ENCODE results near the gene PSMD9.
"Not testable (repeated sequence)": the region's sequence is repeated elsewhere in the genome, so short reads cannot be mapped to it uniquely, and the experiment has no call there.

PSMD9 gene

GRCh38 chr12:121926874-121927706 is 38.5 kb downstream of the PSMD9 start:
- DNase-seq, result no peak

DNA sequence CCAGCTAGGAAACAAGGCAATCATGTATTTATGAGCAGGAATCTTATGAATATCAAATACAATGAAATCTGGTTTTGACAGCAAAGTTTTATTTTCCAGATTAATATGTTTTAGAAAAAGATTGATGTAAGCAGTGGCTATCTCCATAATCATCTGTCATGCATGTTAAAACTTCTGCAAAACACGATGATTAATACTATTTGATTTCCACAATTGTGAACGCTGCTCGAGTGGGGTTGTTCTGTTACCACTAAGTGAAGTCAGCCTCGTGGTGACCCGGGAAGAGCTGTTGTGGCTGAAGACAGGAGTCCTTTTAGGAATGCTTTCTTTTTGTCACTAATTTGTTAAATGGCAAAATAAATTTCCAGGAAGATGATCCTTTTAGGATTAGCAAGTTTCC is 39.2 kb downstream of the PSMD9 start:
- no peak for DNase-seq

DNA sequence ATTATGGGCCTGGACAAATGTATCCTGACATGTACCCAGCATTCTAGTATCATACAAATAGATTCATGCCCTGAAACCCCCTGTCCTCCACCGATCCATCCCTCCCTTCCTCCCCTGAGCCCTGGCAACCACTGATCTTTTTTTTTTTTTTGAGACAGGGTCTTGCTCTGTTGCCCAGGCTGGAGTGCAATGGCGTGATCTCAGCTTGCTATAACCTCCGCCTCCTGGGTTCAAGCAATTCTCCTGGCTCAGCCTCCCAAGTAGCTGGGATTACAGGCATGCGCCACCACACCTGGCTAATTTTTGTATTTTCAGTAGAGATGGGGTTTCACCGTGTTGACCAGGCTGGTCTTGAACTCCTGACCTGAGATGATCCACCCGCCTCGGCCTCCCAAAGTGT is 41.0 kb downstream of the PSMD9 start:
- not testable (repeated sequence) for DNase-seq

DNA sequence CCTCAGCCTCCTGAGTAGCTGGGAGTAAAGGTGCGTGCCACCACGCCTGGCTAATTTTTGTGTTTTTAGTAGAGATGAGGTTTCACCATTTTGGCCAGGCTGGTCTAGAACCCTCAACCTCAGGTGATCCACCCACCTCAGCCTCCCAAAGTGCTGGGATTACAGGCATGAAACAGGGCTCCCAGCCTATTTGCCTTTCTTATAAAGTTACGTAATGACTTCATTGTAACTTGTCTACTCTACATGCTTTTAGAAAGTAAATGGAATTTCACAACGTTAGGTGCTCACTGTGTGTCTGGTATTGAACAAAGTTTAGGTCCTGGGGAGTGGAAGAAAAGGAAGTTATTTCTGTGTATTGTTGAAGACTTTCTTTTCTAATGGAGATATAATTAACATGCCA is 42.3 kb downstream of the PSMD9 start:
- DNase-seq, result no peak

DNA sequence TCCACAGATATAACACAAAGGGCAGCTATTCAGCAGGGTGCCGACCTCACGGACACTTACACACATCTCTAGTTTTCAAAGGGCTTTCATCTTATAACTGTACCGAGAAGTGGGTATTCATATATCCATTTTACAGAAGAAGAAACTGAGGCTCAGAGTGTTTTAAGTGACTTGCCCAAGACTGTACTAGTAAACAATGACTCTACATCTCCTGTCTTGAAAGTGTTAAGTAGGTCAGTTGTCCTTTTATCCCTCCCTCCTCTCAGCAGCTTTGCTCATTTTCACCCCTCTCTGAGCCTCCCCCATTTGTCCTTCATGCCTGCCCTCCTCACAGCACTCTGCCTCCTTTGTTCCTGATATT is 43.6 kb downstream of the PSMD9 start:
- no peak for DNase-seq

DNA sequence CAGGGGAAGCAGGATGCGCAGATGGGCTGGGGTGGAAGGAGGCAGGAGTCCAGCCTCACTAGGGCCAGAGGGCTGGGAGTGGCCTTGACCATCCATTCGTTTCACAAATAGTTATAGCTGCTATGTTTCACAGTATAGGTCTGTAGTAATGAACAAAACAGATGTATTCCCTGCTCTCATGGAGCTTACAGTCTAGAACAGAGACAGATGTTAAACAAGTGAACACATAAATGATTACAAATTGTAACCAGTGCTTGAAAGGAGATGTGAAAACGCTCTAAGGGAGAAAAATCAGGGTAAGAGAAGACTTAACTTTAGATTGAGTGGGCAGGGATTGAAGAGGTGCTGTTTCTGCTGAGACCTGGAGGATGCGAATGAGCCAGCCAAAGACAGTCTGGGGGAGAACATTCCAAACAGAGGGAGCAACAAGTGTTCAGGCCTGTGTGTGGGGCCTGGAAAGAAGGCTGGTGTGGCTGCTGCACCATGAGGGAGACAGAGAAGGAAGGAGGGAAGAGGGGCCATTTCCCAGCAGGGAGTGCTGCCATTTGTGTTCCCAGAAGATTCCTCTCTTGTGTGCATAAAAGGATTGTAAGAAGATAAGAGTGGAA is 44.4 kb downstream of the PSMD9 start:
- no peak for DNase-seq

DNA sequence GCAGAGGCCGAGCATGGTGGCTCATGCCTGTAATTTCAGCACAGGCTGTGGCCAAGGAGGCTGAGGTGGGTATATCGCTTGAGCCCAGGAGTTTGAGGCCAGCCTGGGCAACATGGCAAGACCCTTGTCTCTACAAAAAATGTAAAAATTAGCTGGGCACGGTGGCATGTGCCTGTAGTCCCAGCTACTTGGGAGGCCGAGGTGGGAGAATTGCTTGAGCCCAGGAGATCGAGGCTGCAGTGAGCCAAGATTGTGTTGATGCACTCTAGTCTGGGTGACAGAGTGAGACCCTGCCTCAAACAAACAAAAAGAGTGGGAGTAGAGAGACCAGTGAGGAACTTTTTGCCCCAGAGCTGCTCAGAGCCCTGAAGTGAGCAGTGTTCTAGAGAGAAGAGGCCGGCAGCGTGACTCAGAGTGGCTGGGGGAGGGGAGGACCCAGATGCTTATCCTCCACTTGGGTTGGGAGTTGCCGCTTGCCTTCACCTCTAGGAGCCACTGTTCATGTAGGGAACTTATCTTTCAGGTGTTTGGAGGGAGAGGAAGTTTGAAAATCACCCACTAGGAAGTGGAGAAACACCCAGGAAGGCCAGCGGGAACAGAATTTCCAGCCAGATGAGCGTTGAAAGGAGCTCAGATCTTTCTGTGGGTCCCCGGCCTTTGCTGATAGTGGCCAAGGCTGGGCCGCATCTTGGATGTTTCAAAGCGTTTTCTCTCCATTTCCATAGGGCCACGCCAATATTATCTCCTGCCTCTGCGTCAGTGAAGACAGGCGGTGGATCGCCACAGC is 45.1 kb downstream of the PSMD9 start:
- no peak for DNase-seq

DNA sequence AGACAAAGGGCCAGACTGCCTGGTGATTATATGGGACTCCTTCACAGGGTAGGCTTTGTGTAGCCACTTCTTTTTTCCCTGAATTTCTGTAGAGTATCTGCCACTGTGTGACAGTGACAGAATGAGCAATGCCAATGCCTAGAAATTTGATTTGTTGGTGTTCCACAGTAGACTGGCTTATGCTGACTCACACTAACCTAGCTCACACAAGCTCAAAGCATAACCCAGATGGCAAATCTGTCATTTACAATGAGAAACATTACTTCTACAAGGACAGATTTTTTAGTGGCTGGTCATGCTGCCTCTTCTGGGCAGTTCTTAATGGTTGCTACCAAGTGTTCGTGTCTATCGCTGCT is 45.7 kb downstream of the PSMD9 start:
- DNase-seq, result no peak

DNA sequence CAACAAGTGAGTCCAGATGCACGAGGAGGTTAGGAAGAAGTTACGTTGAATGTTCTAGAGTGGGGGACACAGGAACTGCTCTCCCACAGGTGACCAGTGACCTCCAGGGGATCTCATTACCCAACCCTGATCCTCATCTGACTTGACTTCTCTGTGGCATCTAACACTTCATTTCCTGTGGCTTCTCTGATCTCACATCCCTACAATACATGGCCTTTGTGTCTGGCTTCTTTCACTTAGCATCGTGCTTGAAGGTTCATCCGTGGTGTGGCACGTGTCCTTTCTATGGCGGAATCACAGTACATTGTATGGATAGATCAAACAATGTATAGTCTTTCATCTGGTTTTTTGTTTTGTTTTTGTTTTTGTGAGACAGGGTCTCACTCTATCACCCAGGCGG is 49.1 kb downstream of the PSMD9 start:
- no peak for DNase-seq

DNA sequence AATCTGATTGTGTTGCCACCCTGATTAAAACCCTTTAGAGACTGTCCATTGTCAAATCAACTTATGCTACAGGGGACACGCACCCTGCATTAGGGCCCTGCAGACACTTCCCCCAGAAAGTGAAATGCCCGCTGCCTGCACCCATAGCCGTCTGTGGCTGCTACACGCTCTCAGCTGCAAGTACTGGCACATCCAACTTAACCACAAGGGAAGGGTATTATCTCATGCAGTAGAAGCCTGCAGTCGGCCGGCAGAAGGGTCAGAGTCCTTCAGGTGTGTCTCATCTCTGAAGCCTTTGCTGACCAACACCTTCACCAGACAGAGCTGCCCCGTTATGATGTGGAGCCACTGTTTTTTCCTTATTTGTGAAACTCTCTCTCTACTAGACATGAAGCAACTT is 50.6 kb downstream of the PSMD9 start:
- DNase-seq, result no peak

DNA sequence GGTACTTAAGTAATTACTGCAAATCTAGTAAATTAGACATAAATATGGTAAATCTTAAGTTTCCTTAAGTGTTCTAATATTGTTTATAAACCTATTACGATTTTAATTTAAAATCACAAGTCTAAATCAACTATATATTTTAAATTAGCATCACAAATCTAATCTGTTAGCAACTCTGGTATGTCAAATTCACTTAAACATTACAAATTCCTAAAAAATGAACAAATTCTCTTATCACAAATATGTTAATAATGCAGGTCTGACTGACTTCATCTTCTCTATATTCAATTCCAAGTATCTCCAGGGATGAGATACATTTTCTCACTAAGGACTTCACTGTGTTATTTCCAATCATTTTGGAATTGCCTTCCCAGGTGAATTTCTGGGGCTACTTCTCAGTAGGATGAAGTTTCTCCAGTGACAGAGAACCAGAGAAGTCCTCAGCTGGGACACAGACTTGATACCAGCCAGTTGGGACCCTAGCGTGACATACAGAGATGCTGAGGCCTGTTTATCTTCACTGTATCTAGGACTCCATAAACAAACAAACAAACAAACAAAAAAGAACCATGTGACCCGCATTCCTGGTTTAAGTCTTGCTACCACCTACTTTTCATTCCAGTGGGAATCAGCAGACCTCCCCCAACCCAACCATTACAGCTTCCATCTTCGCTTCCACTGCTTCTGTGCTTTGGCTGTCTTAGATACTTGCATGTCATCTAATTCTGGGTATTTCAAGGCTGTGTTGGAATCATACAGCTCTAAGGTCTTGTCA is 51.6 kb downstream of the PSMD9 start:
- no peak for DNase-seq

DNA sequence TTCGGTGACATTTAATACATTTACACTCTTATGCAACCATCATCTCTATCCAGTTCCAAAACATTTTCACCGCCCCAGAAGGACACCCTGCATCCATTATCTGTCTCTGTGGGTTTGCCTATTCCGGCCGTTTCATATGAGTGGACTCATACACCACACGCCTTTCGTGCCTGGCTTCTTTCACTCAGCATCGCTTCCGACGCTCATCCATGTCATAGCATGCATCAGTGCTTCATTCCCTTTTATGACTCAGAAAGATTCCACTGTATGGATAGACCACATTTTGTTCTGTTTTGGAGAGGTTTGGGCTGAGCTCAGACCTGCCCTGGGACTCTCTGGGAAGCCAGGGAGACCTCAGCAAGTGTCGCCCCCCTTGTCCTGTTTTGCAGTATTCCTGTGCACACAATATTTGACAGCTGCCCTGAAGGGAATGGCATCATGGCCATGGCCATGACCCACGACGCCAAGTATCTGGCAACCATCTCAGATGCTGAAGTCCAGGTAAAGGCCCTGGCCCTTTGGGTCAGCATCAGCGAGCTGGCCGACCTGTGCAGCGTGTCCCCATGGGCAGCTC is 53.6 kb downstream of the PSMD9 start:
- DNase-seq, result no peak

- DNase-seq, result no peak
Measured at GRCh38 chr12:121943926-121944325, 55.3 kb downstream of the PSMD9 start.

DNA sequence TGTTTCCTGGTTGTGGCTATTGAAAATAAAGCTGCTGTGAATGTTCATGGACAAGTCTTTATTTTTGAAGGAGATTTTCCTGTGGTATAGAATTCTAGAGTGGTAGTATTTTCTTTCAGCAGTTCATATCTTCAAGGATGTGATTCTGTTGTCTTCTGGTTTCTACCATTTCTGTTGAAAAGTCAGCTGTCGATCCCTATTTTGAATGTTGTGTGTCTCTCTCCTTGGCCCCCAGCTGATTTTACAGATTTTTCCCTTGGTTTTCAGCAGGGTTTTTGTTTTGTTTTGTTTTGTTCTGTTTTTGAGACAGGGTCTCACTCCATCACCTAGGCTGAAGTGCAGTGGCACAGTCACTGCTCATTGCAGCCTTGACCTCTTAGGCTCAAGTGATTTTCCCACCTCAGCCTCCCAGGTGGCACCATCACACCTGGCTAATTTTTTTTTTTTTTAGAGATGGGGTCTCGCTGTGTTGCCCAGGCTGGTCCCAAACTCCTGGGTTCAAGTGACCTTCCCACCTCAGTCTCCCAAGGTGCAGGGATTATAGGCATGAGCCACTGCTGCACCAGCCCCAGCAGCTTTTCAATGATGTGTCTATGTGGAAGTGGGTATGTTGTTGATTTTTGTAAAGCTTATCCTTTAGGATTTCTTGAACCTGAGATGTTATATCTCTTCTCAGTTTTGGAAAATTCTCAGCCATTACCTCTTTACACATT is 57.9 kb downstream of the PSMD9 start:
- DNase-seq, result no peak

DNA sequence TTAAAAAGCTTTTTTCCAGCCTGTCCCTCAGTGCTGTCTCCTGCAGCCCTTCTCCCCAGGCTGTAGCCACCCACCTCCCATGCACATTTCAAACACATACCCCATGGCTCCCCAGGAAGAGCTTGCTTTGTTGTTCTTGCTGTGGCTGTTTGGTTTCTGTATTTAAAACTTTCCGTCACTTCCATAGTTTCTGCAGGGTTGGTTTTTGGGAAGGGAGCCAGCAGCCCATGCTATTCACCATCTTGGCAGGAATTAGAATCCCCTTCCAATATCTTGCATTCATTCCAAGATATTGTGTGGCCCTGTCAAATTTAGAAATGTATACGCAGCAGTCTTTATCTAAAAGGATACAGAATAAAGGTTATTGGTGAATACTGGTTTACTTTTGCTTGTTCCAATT is 59.4 kb downstream of the PSMD9 start:
- DNase-seq, result no peak

DNA sequence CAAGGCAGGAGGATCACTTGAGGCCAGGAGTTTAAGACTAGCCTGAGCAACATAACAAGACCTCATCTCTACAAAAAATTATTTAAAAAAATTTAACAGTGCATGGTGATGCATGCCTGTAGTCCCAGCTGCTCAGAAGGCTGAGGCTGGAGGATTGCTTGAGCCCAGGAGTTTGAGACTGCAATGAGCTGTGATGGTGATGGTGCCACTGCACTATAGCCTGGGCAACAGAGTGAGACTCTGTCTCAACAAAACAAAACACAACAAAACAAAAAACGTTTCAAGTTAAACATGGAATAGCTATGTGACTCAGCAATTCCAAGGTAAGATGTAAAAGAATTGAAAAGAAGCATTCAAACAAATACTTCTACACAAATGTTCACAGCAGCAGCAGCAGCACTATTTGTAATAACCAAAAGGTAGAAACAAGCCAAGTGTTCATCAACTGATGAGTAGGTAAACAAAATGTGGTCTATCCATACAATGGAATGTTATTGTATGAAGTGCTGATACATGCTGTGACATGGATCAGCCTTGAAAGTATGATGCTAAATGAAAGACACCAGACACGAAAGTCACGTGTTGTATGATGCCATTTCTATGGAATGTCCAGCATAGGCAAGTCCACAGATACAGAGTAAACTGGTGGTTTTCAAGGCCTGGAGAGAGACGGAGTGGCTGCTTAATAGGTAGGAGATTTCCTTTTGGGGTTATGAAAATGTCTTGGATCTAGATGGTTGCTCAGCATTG is 61.2 kb downstream of the PSMD9 start:
- DNase-seq, result no peak

- DNase-seq, result no peak
Measured at GRCh38 chr12:121953117-121953692, 64.6 kb downstream of the PSMD9 start.

DNA sequence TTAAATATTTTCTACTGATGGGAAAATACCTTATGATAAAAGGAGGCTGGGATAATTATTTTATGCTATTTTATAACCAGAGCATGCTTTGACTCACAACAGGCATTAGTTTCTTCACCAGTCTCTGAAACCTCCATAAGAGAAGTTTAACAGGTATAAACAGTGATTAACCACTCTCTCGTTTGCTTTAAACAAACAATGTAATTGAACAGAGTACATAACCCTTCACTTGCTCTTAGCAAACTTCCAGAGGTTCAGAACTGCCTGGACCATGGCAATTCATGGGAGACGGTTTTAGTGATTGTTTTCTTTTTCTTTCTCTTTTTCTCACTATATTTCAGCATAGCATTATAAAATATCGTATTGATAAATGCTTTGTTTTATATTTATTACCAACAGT is 65.1 kb downstream of the PSMD9 start:
- peak; percentile 3 for DNase-seq

DNA sequence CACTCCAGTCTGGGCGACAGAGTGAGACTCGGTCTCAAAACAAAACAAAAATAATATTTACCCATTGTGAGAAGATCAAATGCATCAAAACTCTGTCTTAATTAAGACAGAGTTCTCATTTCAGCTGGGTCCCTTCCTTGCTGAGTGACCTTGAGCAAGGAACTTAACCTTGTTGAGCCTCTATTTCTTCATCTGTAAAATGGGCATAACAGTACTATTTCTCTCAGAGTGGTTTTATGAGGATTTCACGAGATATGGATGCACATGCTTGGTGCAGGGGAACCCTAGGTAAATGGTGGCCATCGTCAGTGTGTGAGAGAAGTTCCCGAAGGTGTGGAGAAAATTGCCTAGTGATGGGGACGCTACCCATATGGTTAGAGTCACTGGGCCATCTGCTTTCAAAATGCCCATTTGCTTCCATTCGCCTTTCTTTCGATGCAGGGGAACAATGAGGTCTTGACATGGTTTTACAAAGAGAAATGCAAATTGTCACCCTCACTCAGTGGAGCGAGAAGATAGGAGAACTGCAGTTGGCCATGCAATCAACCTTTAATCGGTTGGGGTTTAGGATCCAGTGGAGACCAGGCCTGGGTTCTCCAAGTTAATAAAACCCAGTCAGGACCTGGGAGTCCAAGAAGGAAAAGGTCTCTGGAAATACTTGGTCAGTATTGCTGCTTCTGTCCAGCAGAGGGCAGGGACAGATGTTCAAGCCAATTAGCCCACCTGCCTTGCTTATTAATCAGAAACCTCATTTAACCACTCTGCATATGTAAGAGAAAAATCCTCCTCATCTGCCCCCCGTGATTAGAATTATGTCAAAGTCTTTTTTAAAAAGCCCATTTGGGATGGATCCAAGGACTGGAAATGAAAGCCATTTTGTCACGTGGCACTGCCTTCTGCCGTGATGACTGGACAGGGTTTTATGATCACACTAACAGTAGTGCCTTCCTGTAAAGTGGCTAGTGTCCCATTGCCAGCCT is 67.0 kb downstream of the PSMD9 start:
- no peak for DNase-seq
